Stimulated activated CD4-positive, alpha-beta T cell treated with anti-CD3 and anti-CD28 coated beads, TNF-alpha, amount 100 ng/mL, for 48 hours (primary cell): ENCODE results near the gene MRNIP.
A peak's percentile ranks its signal among the peaks of the same experiment; 100 is the strongest.

Experiments used
- DNase-seq, 3 donors: peaks; one replicate each; pipeline ENCODE4 v3.0.0-alpha.2; 2020; ENCODE audit warnings: low read depth in 3 of 3

The MRNIP gene, protein sequence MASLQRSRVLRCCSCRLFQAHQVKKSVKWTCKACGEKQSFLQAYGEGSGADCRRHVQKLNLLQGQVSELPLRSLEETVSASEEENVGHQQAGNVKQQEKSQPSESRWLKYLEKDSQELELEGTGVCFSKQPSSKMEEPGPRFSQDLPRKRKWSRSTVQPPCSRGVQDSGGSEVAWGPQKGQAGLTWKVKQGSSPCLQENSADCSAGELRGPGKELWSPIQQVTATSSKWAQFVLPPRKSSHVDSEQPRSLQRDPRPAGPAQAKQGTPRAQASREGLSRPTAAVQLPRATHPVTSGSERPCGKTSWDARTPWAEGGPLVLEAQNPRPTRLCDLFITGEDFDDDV

GRCh38 chr5:179858586-179859427, at the start of gene MRNIP:
Gene MRNIP, minus strand, starts transcription at chr5:179858817. Its CDS starts 21 bp downstream, at chr5:179858796.
- DNase-seq: peak; percentile 82 to 90 (median 82)

GRCh38 chr5:179907556-179908324, 49.1 kb upstream of the MRNIP start, which contains the start of gene TBC1D9B:
Gene TBC1D9B, minus strand, starts transcription at chr5:179907897. Its CDS starts 76 bp downstream, at chr5:179907821.
- peak; percentile 17 to 63 (median 41) for DNase-seq

DNA sequence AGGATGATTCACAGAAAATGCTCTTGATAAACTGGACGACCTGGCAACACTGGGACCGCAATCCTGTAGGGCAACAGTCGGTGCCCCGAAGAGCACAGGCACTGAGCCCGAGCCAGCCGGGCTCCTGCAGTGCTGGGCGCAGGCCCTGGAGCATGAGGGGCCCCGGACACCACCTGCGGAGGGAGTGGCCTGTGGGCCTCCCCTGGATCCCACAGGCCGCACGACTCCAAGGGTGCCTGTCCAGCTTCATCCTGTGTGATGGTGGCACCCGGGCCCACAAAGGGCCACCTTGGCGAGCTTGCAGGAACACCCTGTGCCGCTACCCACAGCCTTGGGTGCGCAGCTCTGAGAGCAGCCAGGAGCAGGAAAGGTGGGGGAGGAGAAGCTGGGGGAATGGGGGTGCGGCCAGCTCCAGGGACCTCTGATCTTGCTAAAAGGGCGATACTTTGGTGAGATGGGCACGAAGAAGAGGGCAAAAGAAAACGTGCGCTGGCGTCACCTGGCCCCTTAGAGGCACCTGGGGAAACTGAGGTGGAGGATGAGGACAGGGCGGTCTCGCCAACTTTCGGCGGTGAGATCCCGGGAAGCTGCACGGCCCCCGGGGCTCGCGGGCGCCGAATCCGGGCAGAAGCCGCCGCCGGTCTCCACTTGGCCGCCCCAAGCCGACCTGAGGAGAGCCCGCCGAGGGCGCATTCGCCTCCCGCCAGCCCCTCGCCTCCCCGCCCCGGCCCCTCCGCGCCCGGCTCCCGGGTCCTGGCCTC, 48.4 kb upstream of the MRNIP start:
- no peak for DNase-seq

DNA sequence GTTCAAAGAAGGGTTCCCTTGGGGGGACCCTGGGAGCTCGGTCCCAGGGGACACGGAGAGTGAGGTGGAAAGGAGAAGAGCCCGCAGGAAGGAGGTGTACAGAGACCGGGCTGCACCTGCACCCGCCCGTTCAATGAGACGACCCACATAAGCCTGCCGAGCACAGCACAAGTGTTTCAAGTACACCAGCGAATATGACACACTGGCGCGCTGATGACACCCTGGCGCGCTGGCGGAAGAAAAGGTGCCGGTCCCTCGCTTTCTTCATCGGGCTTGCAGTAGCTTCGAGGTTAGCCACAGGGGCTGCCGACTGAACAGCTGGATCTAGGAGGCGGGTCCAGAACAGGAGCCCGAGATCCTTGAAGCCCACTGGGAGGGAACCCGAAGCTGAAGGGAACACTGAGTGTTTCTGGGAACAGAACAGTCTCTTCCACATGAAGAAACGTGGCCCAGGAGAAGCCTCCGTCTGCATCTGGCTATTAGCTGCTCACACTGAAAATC, 47.7 kb upstream of the MRNIP start:
- DNase-seq: no peak

DNA sequence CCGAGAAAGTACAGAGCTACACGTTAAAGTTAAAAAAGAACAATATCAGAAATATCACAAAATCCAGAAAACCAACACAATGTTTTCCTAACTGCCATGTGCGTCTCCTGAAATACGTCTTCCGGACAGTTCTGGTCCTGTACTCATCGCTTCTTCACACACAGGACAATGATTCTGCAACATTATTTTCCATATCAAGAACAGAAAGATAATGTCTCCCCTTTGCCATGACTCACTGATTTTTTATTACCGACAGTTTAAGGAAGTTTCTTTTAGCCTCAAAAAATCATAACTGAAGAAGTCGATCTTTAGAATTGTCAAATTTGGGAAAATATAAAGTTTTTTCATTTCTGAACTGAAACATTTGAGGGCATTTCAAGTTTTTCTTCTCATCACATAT, 46.5 kb upstream of the MRNIP start:
- no peak for DNase-seq

GRCh38 chr5:179904463-179905160, 46.0 kb upstream of the MRNIP start:
- DNase-seq: no peak

DNA sequence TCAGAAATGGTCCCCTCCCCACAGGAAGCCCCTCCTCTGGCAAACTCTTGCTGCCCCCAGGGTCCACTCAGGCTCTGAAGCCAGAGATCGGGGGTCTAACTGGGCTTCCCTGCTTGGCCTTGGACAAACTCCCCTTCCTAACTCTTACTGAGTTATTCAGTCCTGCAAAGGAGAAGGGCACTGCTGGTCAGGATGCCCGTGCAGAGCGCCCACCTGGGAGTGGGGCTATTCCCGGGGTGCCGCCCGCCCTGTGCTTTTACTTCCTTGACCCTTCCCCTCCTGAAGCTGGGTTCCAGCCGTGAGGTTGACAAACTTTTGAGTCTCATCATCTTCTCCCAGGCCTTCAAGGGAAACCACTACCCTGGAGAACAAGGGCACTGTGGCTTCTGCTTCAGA, 44.1 kb upstream of the MRNIP start:
- no peak for DNase-seq

DNA sequence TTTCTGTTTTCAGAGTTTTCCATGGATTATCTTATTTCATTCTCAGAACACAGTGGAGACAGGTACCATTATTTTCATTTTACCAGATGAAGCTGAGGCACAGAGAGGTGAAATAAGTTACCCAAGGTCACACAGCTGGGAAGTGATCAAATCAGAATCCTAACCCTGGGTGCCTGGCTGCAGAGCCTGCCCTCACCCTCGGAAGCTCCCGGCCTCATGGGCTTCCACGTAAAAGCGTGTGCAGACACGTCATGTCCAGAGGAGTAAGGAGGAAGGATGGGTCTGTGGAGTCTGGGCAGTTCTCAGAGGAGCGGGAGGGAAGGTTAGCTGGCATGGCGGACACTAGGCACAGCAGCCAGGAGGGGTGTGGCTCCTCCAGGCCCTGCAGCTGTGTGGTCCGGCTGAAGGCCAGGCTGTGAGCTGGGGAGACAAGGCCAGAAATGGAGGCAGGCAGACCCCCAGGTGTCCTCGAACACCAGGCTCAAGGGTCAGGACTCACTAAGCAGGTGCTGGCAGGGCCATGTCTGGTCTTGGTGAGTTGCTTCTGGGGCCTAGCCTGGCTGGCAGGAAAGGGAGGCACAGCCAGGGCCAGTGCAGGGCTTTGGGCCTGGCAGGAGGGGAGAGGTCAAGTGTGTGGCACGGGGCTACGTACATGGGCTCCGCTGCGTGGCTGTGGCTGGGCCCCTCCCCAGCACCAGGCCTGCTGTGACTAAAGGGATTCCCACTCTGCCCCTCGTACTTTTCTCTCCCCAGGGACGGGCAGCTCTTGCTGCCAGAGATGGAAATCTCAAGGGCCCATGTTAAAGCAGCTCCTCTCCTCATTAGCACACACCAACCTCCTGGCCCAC, 43.5 kb upstream of the MRNIP start:
- DNase-seq: no peak

DNA sequence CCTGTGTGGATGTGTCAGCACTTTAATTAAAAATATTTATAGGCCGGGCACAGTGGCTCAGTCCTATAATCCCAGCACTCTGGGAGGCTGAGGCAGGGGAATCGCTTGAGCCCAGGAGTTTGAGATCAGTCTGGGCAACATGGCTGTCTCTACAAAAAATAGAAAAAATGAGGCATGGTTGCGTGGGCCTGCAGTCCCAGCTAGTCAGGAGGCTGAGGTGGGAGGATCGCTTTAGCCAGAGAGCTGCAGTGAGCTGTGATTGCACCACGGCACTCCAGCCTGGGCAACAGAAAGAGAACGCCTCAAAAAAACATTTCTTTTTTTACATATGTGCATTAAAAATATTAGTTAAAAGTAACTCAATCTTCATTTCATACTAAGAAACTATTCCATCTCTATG, 42.8 kb upstream of the MRNIP start:
- DNase-seq: no peak

DNA sequence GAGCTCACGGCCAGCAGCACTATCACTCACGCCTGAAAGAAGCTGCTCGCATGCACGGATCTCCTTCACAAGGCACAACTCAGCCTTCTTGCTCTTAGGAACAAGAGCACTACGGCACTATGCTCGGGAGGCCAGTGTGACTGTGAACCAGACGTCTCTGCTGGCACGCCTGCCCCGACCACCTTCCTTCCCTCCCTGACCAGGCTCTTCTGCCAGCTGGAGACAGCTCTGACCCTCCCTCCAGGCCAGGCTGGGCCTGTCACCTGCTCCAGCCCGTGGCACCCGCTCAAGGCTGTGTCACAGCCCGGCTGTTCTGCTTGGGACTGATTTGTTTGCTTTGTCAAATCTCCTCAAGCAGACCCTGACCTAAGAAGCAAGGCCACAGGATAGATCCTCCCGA, 42.1 kb upstream of the MRNIP start:
- DNase-seq: no peak

- no peak for DNase-seq
These were observed 41.6 kb upstream of the MRNIP start for GRCh38 chr5:179900206-179900605.

DNA sequence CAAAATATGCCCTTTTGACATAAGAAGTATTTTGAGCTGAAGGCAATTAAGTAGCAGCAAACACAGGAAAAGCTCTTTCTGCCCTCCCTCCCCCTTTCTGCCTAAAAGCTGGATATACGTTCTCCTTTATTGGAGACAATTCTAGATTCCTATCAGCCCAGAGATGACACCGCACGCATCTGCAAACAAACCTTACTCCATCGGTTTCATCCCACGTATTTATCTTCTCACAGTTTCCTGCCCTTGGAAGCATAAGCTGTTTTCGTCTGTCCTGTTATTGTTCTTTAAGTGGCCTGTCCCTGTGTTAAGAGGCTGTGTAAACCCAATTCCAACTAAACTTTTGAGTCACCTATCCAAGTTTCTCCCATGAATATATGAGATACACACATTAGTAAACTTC, 37.2 kb upstream of the MRNIP start:
- no peak for DNase-seq

DNA sequence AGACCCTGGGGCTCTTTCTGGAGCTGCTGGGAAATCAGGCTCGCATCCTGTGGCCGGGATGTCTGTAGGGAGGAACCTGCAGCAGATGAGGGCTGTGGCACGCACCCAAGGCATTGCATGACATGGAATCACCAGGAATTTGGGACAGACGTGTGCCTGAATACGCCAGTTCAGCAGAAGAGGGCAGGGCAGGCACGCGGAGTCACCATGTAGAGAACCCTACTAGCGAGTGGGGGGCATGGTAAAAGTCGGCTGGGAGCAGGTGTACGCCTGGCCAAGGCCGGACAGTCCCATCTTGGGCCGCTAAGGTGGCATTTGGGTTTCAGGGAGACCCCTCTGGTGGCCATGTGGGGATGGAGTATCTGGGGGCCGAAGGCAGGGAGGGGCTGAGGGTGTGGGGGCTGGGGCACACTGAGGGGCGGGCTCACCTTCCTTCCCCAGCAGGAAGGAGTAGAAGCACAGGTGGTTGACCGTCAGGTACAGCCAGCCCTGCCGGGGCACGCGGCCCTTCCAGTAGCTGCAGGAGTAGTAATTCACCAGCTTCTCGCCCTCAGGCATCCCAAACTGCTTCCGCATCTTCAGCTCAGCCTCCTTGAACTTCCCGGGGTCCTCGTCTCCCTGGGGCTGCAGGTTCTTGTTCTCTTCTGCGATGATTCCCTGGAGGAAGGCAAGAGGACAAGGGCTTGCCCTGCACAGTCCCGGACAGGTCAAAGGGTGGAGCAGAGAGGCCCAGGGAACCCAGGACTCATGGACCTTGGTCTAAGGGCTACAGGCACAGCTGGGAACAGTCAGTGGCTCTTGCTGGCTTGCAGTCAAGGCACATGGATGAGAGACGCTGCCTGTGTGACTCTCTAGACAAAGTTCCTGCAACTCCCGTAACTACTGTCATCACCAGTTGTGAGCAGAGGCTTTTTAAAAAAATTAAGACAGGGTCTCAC, 35.6 kb upstream of the MRNIP start:
- DNase-seq: no peak

DNA sequence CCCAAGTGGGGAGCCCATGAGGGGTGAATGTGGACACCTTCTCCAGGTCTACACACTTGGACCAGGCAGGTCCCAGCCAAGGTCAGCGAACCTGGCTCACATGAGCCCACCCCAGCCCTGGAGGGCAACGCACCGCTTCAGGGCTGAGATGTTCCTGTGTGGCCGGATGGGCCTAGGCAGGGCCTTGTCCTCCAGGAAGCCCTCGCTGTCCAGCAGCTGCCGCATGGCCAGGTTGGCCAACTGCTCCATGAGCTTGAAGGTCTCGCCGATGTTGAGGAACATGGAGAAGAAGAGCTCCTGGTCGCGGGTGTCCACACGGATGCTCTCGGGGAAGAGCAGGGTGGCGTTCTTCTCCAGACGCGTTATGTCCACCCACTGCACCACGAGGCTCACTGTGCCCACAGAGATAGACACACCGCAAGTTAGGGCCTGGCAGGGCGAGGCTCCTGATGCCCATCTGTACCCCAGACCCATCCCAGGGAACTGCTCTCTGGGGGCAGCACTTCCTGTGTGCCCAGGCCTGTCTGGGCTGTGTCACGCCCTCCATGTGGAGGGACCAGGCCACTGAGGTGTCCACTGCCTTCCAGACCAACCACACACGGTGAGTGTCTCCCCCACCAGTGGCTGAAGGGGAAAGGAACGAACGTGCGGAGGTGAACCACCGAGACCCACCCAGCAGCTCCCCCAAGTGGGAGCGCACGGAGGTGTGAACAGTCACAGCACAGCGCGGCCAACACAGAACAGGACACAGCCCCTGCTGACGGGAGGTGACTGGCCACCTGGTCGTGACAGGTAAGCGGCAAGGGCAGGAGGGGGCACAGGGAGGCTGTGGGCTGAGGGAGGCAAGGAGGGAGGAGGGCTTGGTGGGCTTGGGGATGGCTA, 34.7 kb upstream of the MRNIP start:
- DNase-seq: no peak

DNA sequence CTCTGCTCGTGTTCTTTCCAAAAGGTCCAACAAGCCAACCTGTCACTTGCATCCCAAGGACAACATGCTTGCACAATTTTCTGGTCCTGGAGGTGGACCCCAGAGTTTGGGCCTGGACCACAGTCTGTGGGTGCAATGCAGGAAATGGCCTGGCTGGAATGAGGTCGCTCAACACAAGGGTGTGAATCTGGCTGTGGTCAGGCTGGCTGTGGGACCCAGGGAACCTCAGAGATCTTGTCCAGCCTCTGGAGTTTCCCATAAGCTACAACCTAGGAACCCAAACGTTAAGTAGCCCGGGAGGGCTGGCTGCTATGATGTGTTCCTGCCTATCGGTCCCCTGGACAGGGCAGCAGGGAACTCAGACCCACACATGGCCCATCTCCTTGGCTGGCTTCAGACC, 33.6 kb upstream of the MRNIP start:
- no peak for DNase-seq

GRCh38 chr5:179890751-179891682, 32.4 kb upstream of the MRNIP start:
- no peak for DNase-seq
